ENCODE results near the gene CREB3L2.

CREB3L2 gene

GRCh38 chr7:137881607-137882260 lies 120.2 kb downstream of the CREB3L2 start:
- TF ChIP-seq CTCF (IDR thresholded peaks at IDR 0.05; ENCODE audit: extremely low read depth, missing control alignments), result no peak
- DNase-seq (ENCODE audit: low spot score), result no peak

GRCh38 chr7:137880432-137880831 lies 121.5 kb downstream of the CREB3L2 start:
- DNase-seq (ENCODE audit: low spot score), result no peak
- TF ChIP-seq CTCF (IDR thresholded peaks at IDR 0.05; ENCODE audit: extremely low read depth, missing control alignments), result no peak

- TF ChIP-seq CTCF (IDR thresholded peaks at IDR 0.05; ENCODE audit: extremely low read depth, missing control alignments), result no peak
- DNase-seq (ENCODE audit: low spot score), result peak; percentile 43
Observed at GRCh38 chr7:137879357-137880158, 122.3 kb downstream of the CREB3L2 start.

GRCh38 chr7:137878333-137878961 lies 123.4 kb downstream of the CREB3L2 start:
- DNase-seq (ENCODE audit: low spot score), result no peak
- TF ChIP-seq CTCF (IDR thresholded peaks at IDR 0.05; ENCODE audit: extremely low read depth, missing control alignments), result no peak

GRCh38 chr7:137877027-137877675 lies 124.7 kb downstream of the CREB3L2 start:
- no peak for DNase-seq (ENCODE audit: low spot score)
- TF ChIP-seq CTCF (IDR thresholded peaks at IDR 0.05; ENCODE audit: extremely low read depth, missing control alignments), result no peak

GRCh38 chr7:137875746-137876145 lies 126.1 kb downstream of the CREB3L2 start:
- TF ChIP-seq CTCF (IDR thresholded peaks at IDR 0.05; ENCODE audit: extremely low read depth, missing control alignments), result no peak
- DNase-seq (ENCODE audit: low spot score), result no peak
